Measurements from ENCODE around the gene SMS.

The SMS gene

GRCh38 chrX:22041907-22042530, 101.5 kb downstream of the SMS start:
- TF ChIP-seq CTCF (IDR thresholded peaks at IDR 0.05; ENCODE audit: control extremely low read depth, extremely low read depth, low read depth, missing control alignments) = no peak
- no peak for DNase-seq (ENCODE audit: extremely low spot score)
- ChIA-PET POLR2A (no interaction called here), CTCF (interaction anchor here (1.1 kb wide), 1 partner anchor 8 kb away, joined by 3 read pairs; no protein-coding TSS in a partner anchor)

- ChIA-PET POLR2A (no interaction called here), CTCF (no interaction called here)
- no peak for DNase-seq (ENCODE audit: extremely low spot score)
- TF ChIP-seq CTCF (IDR thresholded peaks at IDR 0.05; ENCODE audit: control extremely low read depth, extremely low read depth, low read depth, missing control alignments) = no peak
Measured at GRCh38 chrX:22043872-22044271, 103.4 kb downstream of the SMS start.
